ENCODE measurements around the gene EPN1. TPM values are rescaled to one million over a fixed set of nuclear protein-coding genes. Genes with fewer than 3 reads are reported as not detected.

The EPN1 gene
- total and polyA plus RNA-seq, 2 of the 13 experiments (the other 11 are each of a cell fraction or from before 2014, with no cell fraction given) = 28.9 to 31.7 TPM

- WGBS (ENCODE audit: low lambda C conversion rate) = 88% methylated on average over 18 of the region's 18 CpGs
- DNase-seq (ENCODE audit: low spot score) = no peak
- POLR2A ChIA-PET = no interaction called here
- Histone ChIP-seq H3K4me2 (ENCODE audit: low read depth, low read length) (no peak overlapping the region), H3K79me2 (ENCODE audit: insufficient read depth, low read length) (peaks cover 15% of the 10 kb centered on the region), H3K36me3 (replicated peaks in 1 of 2; ENCODE audit: control insufficient read depth in 1 of 2, insufficient read depth in 2 of 2, low read length in 2 of 2) (no peaks in the 10 kb centered on the region), H3K4me1 (ENCODE audit: insufficient read depth, low read length) (peaks cover 26% of the 10 kb centered on the region), H3K9ac (ENCODE audit: insufficient read depth, low read depth, low read length) (no peak overlapping the region), H2AFZ (ENCODE audit: low read length) (no peak overlapping the region), H4K20me1 (ENCODE audit: insufficient read depth, low read length) (peaks cover 10% of the 10 kb centered on the region), H3K27me3 (ENCODE audit: control insufficient read depth in 1 of 2, insufficient read depth in 2 of 2, low read length in 2 of 2) (no peaks in the 10 kb centered on the region; a peak in 1 of 5 replicates), H3K27ac (ENCODE audit: extremely low read length, insufficient read depth, low read length) (no peak overlapping the region), H3K4me3 (replicated peaks in 1 of 3; ENCODE audit: insufficient read depth in 1 of 3, low read depth in 2 of 3, low read length in 3 of 3) (no peak overlapping the region), H3K9me3 (ENCODE audit: low read length) (no peaks in the 10 kb centered on the region)
- in situ Hi-C loops (cut with HindIII; ENCODE audit: extremely low pct_ligation_motif_present, low pct_unique_long_range_greater_than_20kb) = no loop called here
- TF ChIP-seq SNAPC2 (CRISPR knock-in tag; IDR thresholded peaks at IDR 0.05) (no peak), AGO2 (optimal IDR thresholded peaks at IDR 0.05; ENCODE audit: low read depth, low read length) (peak; percentile 32), RNF2 (conservative IDR thresholded peaks at IDR 0.05; ENCODE audit: low read depth) (no peak)
- CTCF ChIA-PET (ENCODE audit: low intra/inter-chr PET ratio, low total read pairs) = no interaction called here
- ATAC-seq = no peak
- no TSS peak for BruUV-seq (replicated peaks)
- FAIRE-seq = no peak
- intact Hi-C loops (cut with micrococcal nuclease; ENCODE audit: unreplicated experiment) = no loop called here
These were observed 23.8 kb upstream of the EPN1 start for GRCh38 chr19:55651236-55651635.

DNA sequence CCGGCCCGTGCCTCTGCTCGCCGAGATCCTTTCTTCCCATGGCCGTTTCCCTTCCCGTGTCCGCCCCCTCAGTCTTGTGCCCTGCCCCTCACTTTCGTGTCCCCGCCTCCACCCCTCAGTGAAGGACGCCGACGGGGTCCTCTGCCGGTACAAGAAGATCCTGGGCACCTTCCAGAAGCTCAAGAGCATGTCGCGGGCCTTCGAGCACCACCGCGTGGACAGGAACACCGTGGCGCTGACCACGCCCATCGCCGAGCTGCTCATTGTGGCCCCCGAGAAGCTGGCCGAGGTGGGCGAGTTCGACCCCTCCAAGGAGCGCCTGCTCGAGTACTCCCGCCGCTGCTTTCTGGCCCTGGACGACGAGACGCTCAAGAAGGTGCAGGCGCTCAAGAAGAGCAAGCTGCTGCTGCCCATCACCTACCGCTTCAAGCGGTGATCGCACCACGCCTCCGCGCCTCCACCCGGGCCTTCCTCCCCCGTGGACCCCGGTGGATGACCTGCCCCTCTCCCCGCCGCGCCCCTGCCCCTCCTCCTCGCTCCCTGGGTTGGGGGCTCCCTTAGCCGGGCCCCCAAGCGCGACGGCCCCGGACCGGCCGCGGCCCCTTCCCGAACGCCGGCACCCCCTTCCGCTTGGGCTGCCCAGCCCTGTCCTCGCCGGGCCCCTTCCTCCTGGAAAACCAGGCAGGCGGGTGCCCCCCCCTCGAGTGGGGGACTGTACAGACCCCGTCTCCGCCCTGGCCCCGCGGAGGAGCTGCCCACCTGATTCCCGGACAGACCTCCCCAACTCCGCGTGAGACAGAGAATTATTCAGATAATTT, 22.5 kb upstream of the EPN1 start:
- WGBS (ENCODE audit: low lambda C conversion rate) = 96% methylated on average over 65 of the region's 71 CpGs
- Histone ChIP-seq H3K9me3 (ENCODE audit: low read length) (no peaks in the 10 kb centered on the region), H3K4me2 (ENCODE audit: low read depth, low read length) (peak overlapping the region; percentile 91; the same call in 1 of the 2 replicates), H3K9ac (ENCODE audit: insufficient read depth, low read depth, low read length) (no peak overlapping the region), H4K20me1 (ENCODE audit: insufficient read depth, low read length) (peaks cover 23% of the 10 kb centered on the region), H3K27ac (ENCODE audit: extremely low read length, insufficient read depth, low read length) (no peak overlapping the region), H3K4me1 (ENCODE audit: insufficient read depth, low read length) (peaks cover 26% of the 10 kb centered on the region), H3K27me3 (ENCODE audit: control insufficient read depth in 1 of 2, insufficient read depth in 2 of 2, low read length in 2 of 2) (no peaks in the 10 kb centered on the region; a peak in 1 of 5 replicates), H3K4me3 (replicated peaks in 1 of 3; ENCODE audit: insufficient read depth in 1 of 3, low read depth in 2 of 3, low read length in 3 of 3) (no peak overlapping the region), H3K79me2 (ENCODE audit: insufficient read depth, low read length) (peaks cover 25% of the 10 kb centered on the region), H2AFZ (ENCODE audit: low read length) (no peak overlapping the region), H3K36me3 (replicated peaks in 1 of 2; ENCODE audit: control insufficient read depth in 1 of 2, insufficient read depth in 2 of 2, low read length in 2 of 2) (no peaks in the 10 kb centered on the region; a peak in 1 of 5 replicates)
- FAIRE-seq (no peak), ATAC-seq (no peak), DNase-seq (ENCODE audit: low spot score) (no peak)
- no TSS peak for BruUV-seq (replicated peaks)
- CTCF ChIA-PET (ENCODE audit: low intra/inter-chr PET ratio, low total read pairs) = interaction anchor here (1.7 to 2.3 kb wide), 2 partner anchors 19 to 20 kb away, joined by 7 to 21 read pairs; no protein-coding TSS in a partner anchor
- intact Hi-C loops (cut with micrococcal nuclease; ENCODE audit: unreplicated experiment) (no loop called here), in situ Hi-C loops (cut with HindIII; ENCODE audit: extremely low pct_ligation_motif_present, low pct_unique_long_range_greater_than_20kb) (no loop called here)
- POLR2A ChIA-PET = interaction anchor here (0.7 kb wide), 1 partner anchor 30 kb away, joined by 3 read pairs; no protein-coding TSS in a partner anchor
- TF ChIP-seq CHD4 (IDR thresholded peaks at IDR 0.05; ENCODE audit: borderline replicate concordance, low read length) (no peak), NCOA5 (CRISPR knock-in tag; IDR thresholded peaks at IDR 0.05) (no peak), DMAP1 (CRISPR knock-in tag; IDR thresholded peaks at IDR 0.05) (no peak), HHEX (CRISPR knock-in tag; IDR thresholded peaks at IDR 0.05) (no peak), MED8 (CRISPR knock-in tag; IDR thresholded peaks at IDR 0.05; ENCODE audit: insufficient replicate concordance) (no peak), ZNF207 (IDR thresholded peaks at IDR 0.05; ENCODE audit: borderline replicate concordance) (no peak), ONECUT2 (CRISPR knock-in tag; IDR thresholded peaks at IDR 0.05) (no peak), ZNF543 (CRISPR knock-in tag; IDR thresholded peaks at IDR 0.05) (no peak)
- TF ChIP-seq, protein P1, sequence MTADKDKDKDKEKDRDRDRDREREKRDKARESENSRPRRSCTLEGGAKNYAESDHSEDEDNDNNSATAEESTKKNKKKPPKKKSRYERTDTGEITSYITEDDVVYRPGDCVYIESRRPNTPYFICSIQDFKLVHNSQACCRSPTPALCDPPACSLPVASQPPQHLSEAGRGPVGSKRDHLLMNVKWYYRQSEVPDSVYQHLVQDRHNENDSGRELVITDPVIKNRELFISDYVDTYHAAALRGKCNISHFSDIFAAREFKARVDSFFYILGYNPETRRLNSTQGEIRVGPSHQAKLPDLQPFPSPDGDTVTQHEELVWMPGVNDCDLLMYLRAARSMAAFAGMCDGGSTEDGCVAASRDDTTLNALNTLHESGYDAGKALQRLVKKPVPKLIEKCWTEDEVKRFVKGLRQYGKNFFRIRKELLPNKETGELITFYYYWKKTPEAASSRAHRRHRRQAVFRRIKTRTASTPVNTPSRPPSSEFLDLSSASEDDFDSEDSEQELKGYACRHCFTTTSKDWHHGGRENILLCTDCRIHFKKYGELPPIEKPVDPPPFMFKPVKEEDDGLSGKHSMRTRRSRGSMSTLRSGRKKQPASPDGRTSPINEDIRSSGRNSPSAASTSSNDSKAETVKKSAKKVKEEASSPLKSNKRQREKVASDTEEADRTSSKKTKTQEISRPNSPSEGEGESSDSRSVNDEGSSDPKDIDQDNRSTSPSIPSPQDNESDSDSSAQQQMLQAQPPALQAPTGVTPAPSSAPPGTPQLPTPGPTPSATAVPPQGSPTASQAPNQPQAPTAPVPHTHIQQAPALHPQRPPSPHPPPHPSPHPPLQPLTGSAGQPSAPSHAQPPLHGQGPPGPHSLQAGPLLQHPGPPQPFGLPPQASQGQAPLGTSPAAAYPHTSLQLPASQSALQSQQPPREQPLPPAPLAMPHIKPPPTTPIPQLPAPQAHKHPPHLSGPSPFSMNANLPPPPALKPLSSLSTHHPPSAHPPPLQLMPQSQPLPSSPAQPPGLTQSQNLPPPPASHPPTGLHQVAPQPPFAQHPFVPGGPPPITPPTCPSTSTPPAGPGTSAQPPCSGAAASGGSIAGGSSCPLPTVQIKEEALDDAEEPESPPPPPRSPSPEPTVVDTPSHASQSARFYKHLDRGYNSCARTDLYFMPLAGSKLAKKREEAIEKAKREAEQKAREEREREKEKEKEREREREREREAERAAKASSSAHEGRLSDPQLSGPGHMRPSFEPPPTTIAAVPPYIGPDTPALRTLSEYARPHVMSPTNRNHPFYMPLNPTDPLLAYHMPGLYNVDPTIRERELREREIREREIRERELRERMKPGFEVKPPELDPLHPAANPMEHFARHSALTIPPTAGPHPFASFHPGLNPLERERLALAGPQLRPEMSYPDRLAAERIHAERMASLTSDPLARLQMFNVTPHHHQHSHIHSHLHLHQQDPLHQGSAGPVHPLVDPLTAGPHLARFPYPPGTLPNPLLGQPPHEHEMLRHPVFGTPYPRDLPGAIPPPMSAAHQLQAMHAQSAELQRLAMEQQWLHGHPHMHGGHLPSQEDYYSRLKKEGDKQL (CRISPR knock-in tag; IDR thresholded peaks at IDR 0.05; ENCODE audit: low read depth) = no peak
